ENCODE results near the gene EFL1.
"Not testable (repeated sequence)": the region's sequence is repeated elsewhere in the genome, so short reads cannot be mapped to it uniquely, and the experiment has no call there.

- TF ChIP-seq CTCF, POLR2A (IDR thresholded peaks at IDR 0.05): not testable (repeated sequence)
Measured at GRCh38 chr15:82192394-82192793, 70.1 kb downstream of the EFL1 start.

All from heart left ventricle (tissue), 13 donors.